ENCODE measurements around the gene CALU. TPM values are rescaled to one million over a fixed set of nuclear protein-coding genes. Genes with fewer than 3 reads are reported as not detected.

CALU gene
- total RNA-seq, 1 donor from 2014 or later: 516 TPM

DNA sequence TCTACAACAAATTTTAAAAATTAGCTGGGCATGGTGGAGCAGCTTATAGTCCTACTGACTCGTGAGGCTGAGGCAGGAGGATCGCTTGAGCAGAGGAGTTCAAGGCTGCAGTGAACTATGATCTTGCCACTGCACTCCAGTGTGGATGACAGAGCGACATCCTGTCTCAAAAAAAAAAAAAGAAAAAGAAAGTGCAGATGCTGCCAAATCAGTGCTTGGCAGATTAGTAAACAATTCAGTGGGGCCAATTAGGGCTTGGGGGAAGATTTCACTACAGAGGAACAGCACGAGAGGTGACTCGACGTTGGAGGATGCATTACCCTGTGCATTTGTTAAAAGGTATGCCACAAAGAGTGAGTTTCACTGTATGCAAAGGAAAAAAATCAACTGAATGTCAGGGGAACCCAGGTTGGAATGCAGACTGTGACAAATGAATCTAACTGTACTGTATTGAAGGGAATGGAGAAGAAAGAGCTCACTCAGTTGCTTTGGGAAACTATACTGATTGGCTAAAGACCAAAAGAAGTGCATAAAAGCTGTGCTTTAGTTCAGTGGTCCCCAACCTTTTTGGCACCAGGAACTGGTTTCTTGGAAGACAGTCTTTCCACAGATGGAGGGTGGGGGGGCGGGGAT, 35.4 kb upstream of the CALU start:
- H3K27me3 Mint-ChIP-seq (ENCODE audit: unreplicated experiment): peaks cover 15% of the 10 kb centered on the region
- no peaks in the 10 kb centered on the region for H3K36me3 Mint-ChIP-seq (ENCODE audit: unreplicated experiment)
- H3K27ac Mint-ChIP-seq (ENCODE audit: unreplicated experiment): no peak overlapping the region
- H3K4me3 Mint-ChIP-seq (ENCODE audit: unreplicated experiment): no peak overlapping the region
- H3K9me3 Mint-ChIP-seq (ENCODE audit: unreplicated experiment): no peaks in the 10 kb centered on the region
- no peak for DNase-seq (ENCODE audit: extremely low spot score, unreplicated experiment)
- no peak for TF ChIP-seq CTCF (IDR thresholded peaks at IDR 0.05)
- H3K4me1 Mint-ChIP-seq (ENCODE audit: unreplicated experiment): peaks cover 2% of the 10 kb centered on the region

GRCh38 chr7:128705891-128706333, 33.2 kb upstream of the CALU start:
- H3K27me3 Mint-ChIP-seq (ENCODE audit: unreplicated experiment): peaks cover 11% of the 10 kb centered on the region
- H3K27ac Mint-ChIP-seq (ENCODE audit: unreplicated experiment): no peak overlapping the region
- TF ChIP-seq CTCF (IDR thresholded peaks at IDR 0.05): no peak
- no peaks in the 10 kb centered on the region for H3K36me3 Mint-ChIP-seq (ENCODE audit: unreplicated experiment)
- no peak for DNase-seq (ENCODE audit: extremely low spot score, unreplicated experiment)
- H3K9me3 Mint-ChIP-seq (ENCODE audit: unreplicated experiment): no peaks in the 10 kb centered on the region
- peaks cover 4% of the 10 kb centered on the region for H3K4me1 Mint-ChIP-seq (ENCODE audit: unreplicated experiment)
- no peak overlapping the region for H3K4me3 Mint-ChIP-seq (ENCODE audit: unreplicated experiment)

GRCh38 chr7:128707752-128708151, 31.4 kb upstream of the CALU start:
- H3K27ac Mint-ChIP-seq (ENCODE audit: unreplicated experiment): no peak overlapping the region
- no peak overlapping the region for H3K4me3 Mint-ChIP-seq (ENCODE audit: unreplicated experiment)
- H3K9me3 Mint-ChIP-seq (ENCODE audit: unreplicated experiment): no peaks in the 10 kb centered on the region

GRCh38 chr7:128708235-128708634, 30.9 kb upstream of the CALU start:
- H3K27ac Mint-ChIP-seq (ENCODE audit: unreplicated experiment): no peak overlapping the region
- no peaks in the 10 kb centered on the region for H3K36me3 Mint-ChIP-seq (ENCODE audit: unreplicated experiment)
- DNase-seq (ENCODE audit: extremely low spot score, unreplicated experiment): no peak
- no peak for TF ChIP-seq CTCF (IDR thresholded peaks at IDR 0.05)
- no peak overlapping the region for H3K4me3 Mint-ChIP-seq (ENCODE audit: unreplicated experiment)
- peaks cover 2% of the 10 kb centered on the region for H3K4me1 Mint-ChIP-seq (ENCODE audit: unreplicated experiment)
- no peaks in the 10 kb centered on the region for H3K27me3 Mint-ChIP-seq (ENCODE audit: unreplicated experiment)
- no peaks in the 10 kb centered on the region for H3K9me3 Mint-ChIP-seq (ENCODE audit: unreplicated experiment)

More at GRCh38 chr7:128707752-128708151, 31.4 kb upstream of the CALU start:
- Mint-ChIP-seq H3K4me1 (ENCODE audit: unreplicated experiment) (peaks cover 2% of the 10 kb centered on the region), H3K27me3 (ENCODE audit: unreplicated experiment) (no peaks in the 10 kb centered on the region), H3K36me3 (ENCODE audit: unreplicated experiment) (no peaks in the 10 kb centered on the region)
- no peak for DNase-seq (ENCODE audit: extremely low spot score, unreplicated experiment)
- TF ChIP-seq CTCF (IDR thresholded peaks at IDR 0.05): no peak

- no peaks in the 10 kb centered on the region for H3K27me3 Mint-ChIP-seq (ENCODE audit: unreplicated experiment)
- TF ChIP-seq CTCF (IDR thresholded peaks at IDR 0.05): no peak
- H3K4me3 Mint-ChIP-seq (ENCODE audit: unreplicated experiment): no peak overlapping the region
- no peak overlapping the region for H3K27ac Mint-ChIP-seq (ENCODE audit: unreplicated experiment)
- H3K36me3 Mint-ChIP-seq (ENCODE audit: unreplicated experiment): no peaks in the 10 kb centered on the region
- no peak for DNase-seq (ENCODE audit: extremely low spot score, unreplicated experiment)
- no peaks in the 10 kb centered on the region for H3K9me3 Mint-ChIP-seq (ENCODE audit: unreplicated experiment)
- H3K4me1 Mint-ChIP-seq (ENCODE audit: unreplicated experiment): peaks cover 2% of the 10 kb centered on the region
Measured at GRCh38 chr7:128708824-128709223, 30.3 kb upstream of the CALU start.
